AG09319 (cell line): Measurements from ENCODE around the gene OGFR.

ENCODE experiments used
- DNase-seq: peaks from one replicate; pipeline ENCODE4 v3.0.0-alpha.2; 2010; ENCODE audit warnings: low read depth; ENCODE audit errors: extremely low read depth
- CTCF ChIP-seq: IDR thresholded peaks from 2 replicates; pipeline ENCODE4 v1.5.1; 2011; ENCODE audit warnings: low read depth, mild to moderate bottlenecking, inconsistent platforms, low read length, moderate library complexity

OGFR gene

GRCh38 chr20:62822788-62823651 lies 18.4 kb downstream of the OGFR start:
- TF ChIP-seq CTCF, result peak; percentile 6
- DNase-seq, result no peak

- TF ChIP-seq CTCF, result no peak
- no peak for DNase-seq
Measured at GRCh38 chr20:62823688-62824475, 19.2 kb downstream of the OGFR start.

GRCh38 chr20:62824476-62825332 lies 20.1 kb downstream of the OGFR start:
- DNase-seq, result no peak
- no peak for TF ChIP-seq CTCF

GRCh38 chr20:62825333-62825985 lies 20.8 kb downstream of the OGFR start:
- DNase-seq, result no peak
- TF ChIP-seq CTCF, result no peak

GRCh38 chr20:62825986-62826645 lies 21.5 kb downstream of the OGFR start:
- TF ChIP-seq CTCF, result no peak
- DNase-seq, result no peak

- DNase-seq, result no peak
- TF ChIP-seq CTCF, result no peak
Measured at GRCh38 chr20:62826646-62827310, 22.1 kb downstream of the OGFR start.
